ENCODE data around the gene TMEM94. TPM values are rescaled to one million over a fixed set of nuclear protein-coding genes. Genes with fewer than 3 reads are reported as not detected.
"Not testable (repeated sequence)": the region's sequence is repeated elsewhere in the genome, so short reads cannot be mapped to it uniquely, and the experiment has no call there.

Gene TMEM94
- total RNA-seq, 1 donor from 2014 or later, result 111 TPM

DNA sequence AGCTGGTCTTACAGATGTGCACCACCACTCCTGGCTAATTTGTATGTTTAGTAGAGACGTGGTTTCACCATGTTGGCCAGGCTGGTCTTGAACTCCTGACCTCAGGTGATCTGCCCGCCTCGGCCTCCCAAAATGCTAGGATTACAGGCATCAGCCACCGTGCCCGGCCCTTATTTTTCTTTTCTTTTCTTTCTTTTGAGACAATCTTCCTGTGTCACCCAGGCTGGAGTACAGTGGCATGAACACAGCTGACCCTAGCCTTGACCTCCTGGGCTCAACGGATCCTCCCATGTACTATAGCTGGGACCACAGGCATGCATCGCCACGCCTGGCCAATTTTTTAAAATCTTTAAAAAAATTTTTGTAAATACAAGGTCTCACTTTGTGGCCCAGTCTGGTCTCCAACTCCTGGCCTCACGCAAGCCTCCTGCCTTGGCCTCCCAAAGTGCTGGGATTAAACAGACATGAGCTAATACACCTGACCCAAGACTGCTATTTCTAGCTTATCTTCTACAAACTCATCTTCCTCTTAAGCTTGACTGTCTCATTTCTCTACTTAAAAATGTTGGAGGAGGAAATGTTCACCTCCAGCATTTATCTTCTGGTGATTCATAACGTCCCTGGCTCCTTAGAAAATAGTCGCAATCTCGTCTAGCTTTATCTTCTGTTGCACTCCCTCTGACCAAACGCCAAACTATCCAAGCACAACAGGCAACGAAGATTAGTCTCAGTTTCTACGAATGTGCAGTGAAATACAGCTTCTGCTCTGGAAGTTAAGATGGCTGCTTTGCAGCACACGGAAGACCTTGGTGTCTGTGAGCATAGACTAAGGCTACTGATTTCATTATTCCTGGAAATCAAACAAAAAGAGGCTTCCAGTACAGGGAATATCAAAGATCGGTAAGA lies 8.2 kb upstream of the TMEM94 start:
- no peaks in the 10 kb centered on the region for H3K36me3 Mint-ChIP-seq (ENCODE audit: low read depth, unreplicated experiment)
- no peak overlapping the region for H3K27ac Mint-ChIP-seq (ENCODE audit: unreplicated experiment)
- no peaks in the 10 kb centered on the region for H3K9me3 Mint-ChIP-seq (ENCODE audit: unreplicated experiment)
- DNase-seq (ENCODE audit: low spot score), result no peak
- peaks cover 1% of the 10 kb centered on the region for H3K27me3 Mint-ChIP-seq (ENCODE audit: unreplicated experiment)
- no peak overlapping the region for H3K4me3 Mint-ChIP-seq (ENCODE audit: unreplicated experiment)
- no peaks in the 10 kb centered on the region for H3K4me1 Mint-ChIP-seq (ENCODE audit: unreplicated experiment)
- TF ChIP-seq, protein P1, sequence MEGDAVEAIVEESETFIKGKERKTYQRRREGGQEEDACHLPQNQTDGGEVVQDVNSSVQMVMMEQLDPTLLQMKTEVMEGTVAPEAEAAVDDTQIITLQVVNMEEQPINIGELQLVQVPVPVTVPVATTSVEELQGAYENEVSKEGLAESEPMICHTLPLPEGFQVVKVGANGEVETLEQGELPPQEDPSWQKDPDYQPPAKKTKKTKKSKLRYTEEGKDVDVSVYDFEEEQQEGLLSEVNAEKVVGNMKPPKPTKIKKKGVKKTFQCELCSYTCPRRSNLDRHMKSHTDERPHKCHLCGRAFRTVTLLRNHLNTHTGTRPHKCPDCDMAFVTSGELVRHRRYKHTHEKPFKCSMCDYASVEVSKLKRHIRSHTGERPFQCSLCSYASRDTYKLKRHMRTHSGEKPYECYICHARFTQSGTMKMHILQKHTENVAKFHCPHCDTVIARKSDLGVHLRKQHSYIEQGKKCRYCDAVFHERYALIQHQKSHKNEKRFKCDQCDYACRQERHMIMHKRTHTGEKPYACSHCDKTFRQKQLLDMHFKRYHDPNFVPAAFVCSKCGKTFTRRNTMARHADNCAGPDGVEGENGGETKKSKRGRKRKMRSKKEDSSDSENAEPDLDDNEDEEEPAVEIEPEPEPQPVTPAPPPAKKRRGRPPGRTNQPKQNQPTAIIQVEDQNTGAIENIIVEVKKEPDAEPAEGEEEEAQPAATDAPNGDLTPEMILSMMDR (IDR thresholded peaks at IDR 0.05; ENCODE audit: unreplicated experiment), result no peak

DNA sequence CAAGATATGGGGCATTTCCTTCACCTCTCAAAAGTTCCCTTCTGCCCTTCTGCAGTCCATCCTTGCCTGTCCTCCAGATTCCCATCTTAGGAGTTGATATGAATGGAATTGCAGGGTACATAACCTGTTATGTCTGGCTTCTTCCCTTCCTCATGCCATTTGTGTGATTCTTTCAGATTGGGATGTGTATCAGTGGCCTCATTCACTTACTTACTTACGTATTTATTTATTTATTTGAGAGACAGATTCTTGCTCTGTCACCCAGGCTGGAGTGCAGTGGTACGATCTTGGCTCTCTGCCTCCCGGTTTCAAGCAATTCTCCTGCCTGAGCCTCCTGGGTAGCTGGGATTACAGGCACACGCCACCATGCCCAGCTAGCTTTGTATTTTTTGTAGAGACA lies 6.2 kb upstream of the TMEM94 start:
- Mint-ChIP-seq H3K27ac (ENCODE audit: unreplicated experiment) (no peak overlapping the region), H3K4me3 (ENCODE audit: unreplicated experiment) (no peak overlapping the region), H3K27me3 (ENCODE audit: unreplicated experiment) (peaks cover 1% of the 10 kb centered on the region), H3K9me3 (ENCODE audit: unreplicated experiment) (no peaks in the 10 kb centered on the region), H3K36me3 (ENCODE audit: low read depth, unreplicated experiment) (no peaks in the 10 kb centered on the region), H3K4me1 (ENCODE audit: unreplicated experiment) (peaks cover 10% of the 10 kb centered on the region)
- TF ChIP-seq, protein P1 (IDR thresholded peaks at IDR 0.05; ENCODE audit: unreplicated experiment), result no peak
- no peak for DNase-seq (ENCODE audit: low spot score)

DNA sequence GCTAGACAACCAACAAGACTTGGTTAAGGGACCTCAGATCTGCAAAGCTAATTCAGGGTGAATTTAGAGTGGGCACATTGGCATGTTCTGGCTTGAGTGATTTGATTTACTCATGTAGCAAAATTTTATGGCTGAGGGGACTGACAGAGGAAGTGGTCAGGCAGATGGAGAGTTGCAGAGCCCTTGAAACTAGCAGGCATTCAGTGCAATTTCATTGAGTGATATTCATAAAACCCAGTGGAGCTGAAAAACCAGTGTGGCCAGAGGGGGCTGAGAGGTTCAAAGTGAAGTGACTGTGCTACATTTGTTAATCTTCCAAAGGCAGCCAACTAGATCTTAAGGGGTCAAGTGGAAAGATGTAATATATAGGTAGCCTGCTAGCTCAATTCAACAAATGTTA lies 2.2 kb upstream of the TMEM94 start:
- TF ChIP-seq, protein P1 (IDR thresholded peaks at IDR 0.05; ENCODE audit: unreplicated experiment), result no peak
- Mint-ChIP-seq H3K4me3 (ENCODE audit: unreplicated experiment) (peak overlapping the region; percentile 72), H3K4me1 (ENCODE audit: unreplicated experiment) (peaks cover 26% of the 10 kb centered on the region), H3K9me3 (ENCODE audit: unreplicated experiment) (no peaks in the 10 kb centered on the region), H3K36me3 (ENCODE audit: low read depth, unreplicated experiment) (no peaks in the 10 kb centered on the region), H3K27ac (ENCODE audit: unreplicated experiment) (peak overlapping the region; percentile 83), H3K27me3 (ENCODE audit: unreplicated experiment) (no peaks in the 10 kb centered on the region)
- no peak for DNase-seq (ENCODE audit: low spot score)

DNA sequence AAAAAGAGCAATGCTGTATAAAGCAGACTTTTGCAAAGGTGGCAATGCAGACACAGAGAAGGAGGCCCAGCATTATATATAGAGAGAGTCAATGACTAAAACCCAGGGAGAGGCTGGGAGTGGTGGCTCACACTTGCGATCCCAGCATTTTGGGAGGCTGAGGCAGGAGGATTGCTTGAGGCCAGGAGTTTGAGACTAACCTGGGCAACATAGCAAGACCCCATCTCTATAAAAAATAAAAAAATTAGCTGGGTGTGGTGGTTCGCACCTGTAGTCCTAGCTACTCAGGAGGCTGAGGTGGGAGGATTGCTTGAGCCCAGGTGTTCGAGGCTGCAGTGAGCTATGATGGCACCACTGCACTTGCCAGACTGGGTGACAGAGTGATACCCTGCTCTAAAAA lies 1.8 kb upstream of the TMEM94 start:
- not testable (repeated sequence) for H3K9me3 Mint-ChIP-seq (ENCODE audit: unreplicated experiment); DNase-seq (ENCODE audit: low spot score); H3K27me3 Mint-ChIP-seq (ENCODE audit: unreplicated experiment); H3K4me3 Mint-ChIP-seq (ENCODE audit: unreplicated experiment); H3K36me3 Mint-ChIP-seq (ENCODE audit: low read depth, unreplicated experiment); H3K27ac Mint-ChIP-seq (ENCODE audit: unreplicated experiment)
- H3K4me1 Mint-ChIP-seq (ENCODE audit: unreplicated experiment), result peaks cover 26% of the 10 kb centered on the region

DNA sequence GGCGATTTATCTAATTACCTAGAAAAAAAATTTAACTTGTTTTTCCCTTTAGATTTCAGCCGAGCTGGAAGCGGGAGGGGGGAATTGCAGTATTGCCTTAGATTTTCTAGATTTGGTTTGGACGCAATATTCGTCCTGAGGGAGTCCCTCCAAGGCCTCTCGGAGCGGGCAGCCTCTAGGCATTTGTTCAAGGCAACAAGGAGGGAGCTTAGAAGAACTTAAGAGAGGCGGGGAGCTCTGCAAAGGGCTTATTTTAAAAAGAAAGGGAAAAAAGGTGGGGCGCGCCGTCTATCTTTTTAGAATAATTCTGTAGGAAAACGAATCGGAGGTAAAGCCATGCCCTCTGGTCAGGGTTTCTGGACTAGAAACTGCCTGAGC lies 407 bp upstream of the TMEM94 start:
- H3K27ac Mint-ChIP-seq (ENCODE audit: unreplicated experiment), result peak overlapping the region; percentile 93

More for the DNA sequence above, 407 bp upstream of the TMEM94 start:
- no peak for DNase-seq (ENCODE audit: low spot score)
- Mint-ChIP-seq H3K4me3 (ENCODE audit: unreplicated experiment) (peak overlapping the region; percentile 93), H3K9me3 (ENCODE audit: unreplicated experiment) (no peaks in the 10 kb centered on the region), H3K27me3 (ENCODE audit: unreplicated experiment) (no peaks in the 10 kb centered on the region), H3K36me3 (ENCODE audit: low read depth, unreplicated experiment) (no peaks in the 10 kb centered on the region), H3K4me1 (ENCODE audit: unreplicated experiment) (peaks cover 26% of the 10 kb centered on the region)
- TF ChIP-seq, protein P1 (IDR thresholded peaks at IDR 0.05; ENCODE audit: unreplicated experiment), result no peak

All from endothelial cell (in vitro differentiated cells).